Measurements from ENCODE around the gene CIDEA. TPM values are rescaled to one million over a fixed set of nuclear protein-coding genes. Genes with fewer than 3 reads are reported as not detected.

Gene CIDEA
- total and polyA plus RNA-seq, 9 of the 15 experiments (the other 6 are each of a cell fraction or from before 2014, with no cell fraction given): not detected

DNA sequence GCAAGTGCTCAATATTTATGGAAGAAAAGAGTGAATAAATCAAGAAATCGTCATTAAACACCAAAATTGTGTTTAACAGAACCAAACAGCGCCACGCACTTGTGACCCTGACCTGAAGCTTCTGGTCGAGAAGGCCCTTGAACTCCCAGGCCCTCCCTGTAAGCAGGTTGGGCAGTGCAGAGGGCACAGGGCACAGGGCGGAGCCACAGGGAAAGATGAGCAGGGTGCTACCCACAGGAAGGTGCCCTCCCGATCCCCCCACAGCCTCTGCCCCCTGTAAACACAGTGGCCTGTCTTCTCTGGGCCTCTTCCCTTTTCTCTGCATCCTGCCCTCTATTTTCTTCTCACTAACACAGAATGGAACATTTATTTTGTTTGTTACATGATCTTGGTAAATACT lies 37.0 kb downstream of the CIDEA start (continued):
- TF ChIP-seq, protein P1, sequence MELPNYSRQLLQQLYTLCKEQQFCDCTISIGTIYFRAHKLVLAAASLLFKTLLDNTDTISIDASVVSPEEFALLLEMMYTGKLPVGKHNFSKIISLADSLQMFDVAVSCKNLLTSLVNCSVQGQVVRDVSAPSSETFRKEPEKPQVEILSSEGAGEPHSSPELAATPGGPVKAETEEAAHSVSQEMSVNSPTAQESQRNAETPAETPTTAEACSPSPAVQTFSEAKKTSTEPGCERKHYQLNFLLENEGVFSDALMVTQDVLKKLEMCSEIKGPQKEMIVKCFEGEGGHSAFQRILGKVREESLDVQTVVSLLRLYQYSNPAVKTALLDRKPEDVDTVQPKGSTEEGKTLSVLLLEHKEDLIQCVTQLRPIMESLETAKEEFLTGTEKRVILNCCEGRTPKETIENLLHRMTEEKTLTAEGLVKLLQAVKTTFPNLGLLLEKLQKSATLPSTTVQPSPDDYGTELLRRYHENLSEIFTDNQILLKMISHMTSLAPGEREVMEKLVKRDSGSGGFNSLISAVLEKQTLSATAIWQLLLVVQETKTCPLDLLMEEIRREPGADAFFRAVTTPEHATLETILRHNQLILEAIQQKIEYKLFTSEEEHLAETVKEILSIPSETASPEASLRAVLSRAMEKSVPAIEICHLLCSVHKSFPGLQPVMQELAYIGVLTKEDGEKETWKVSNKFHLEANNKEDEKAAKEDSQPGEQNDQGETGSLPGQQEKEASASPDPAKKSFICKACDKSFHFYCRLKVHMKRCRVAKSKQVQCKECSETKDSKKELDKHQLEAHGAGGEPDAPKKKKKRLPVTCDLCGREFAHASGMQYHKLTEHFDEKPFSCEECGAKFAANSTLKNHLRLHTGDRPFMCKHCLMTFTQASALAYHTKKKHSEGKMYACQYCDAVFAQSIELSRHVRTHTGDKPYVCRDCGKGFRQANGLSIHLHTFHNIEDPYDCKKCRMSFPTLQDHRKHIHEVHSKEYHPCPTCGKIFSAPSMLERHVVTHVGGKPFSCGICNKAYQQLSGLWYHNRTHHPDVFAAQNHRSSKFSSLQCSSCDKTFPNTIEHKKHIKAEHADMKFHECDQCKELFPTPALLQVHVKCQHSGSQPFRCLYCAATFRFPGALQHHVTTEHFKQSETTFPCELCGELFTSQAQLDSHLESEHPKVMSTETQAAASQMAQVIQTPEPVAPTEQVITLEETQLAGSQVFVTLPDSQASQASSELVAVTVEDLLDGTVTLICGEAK (IDR thresholded peaks at IDR 0.05): no peak
- TF ChIP-seq, protein P1 (CRISPR knock-in tag; IDR thresholded peaks at IDR 0.05): no peak
- TF ChIP-seq MEF2D (tag; conservative IDR thresholded peaks at IDR 0.05; ENCODE audit: low read depth): no peak

Data from K562 (cell line).